Stimulated activated CD4-positive, alpha-beta T cell treated with anti-CD3 and anti-CD28 coated beads, Interleukin-4, amount 100 ng/mL, for 48 hours (primary cell): ENCODE results near the gene STAMBPL1.

ENCODE experiments used
- DNase-seq, 2 donors: peaks; one replicate each; pipeline ENCODE4 v3.0.0-alpha.2; 2020; ENCODE audit warnings: low read depth in 2 of 2

STAMBPL1 gene

GRCh38 chr10:88892222-88892967 is 12.3 kb downstream of the STAMBPL1 start:
- DNase-seq: no peak

GRCh38 chr10:88893611-88894010 is 13.6 kb downstream of the STAMBPL1 start:
- DNase-seq: no peak

- no peak for DNase-seq
Measured at GRCh38 chr10:88895250-88895649, 15.2 kb downstream of the STAMBPL1 start.

- DNase-seq: no peak
Measured at GRCh38 chr10:88896372-88896993, 16.4 kb downstream of the STAMBPL1 start.

- no peak for DNase-seq
Measured at GRCh38 chr10:88896994-88897853, 17.2 kb downstream of the STAMBPL1 start.

GRCh38 chr10:88898727-88899126 is 18.7 kb downstream of the STAMBPL1 start:
- DNase-seq: no peak

GRCh38 chr10:88899886-88900285 is 19.8 kb downstream of the STAMBPL1 start:
- DNase-seq: no peak

GRCh38 chr10:88901206-88901983 is 21.4 kb downstream of the STAMBPL1 start:
- no peak for DNase-seq

GRCh38 chr10:88901984-88902789 is 22.1 kb downstream of the STAMBPL1 start:
- no peak for DNase-seq

- no peak for DNase-seq
Measured at GRCh38 chr10:88903715-88904114, 23.7 kb downstream of the STAMBPL1 start.

GRCh38 chr10:88906921-88907320 is 26.9 kb downstream of the STAMBPL1 start:
- no peak for DNase-seq

- no peak for DNase-seq
Measured at GRCh38 chr10:88908194-88908593, 28.1 kb downstream of the STAMBPL1 start.

GRCh38 chr10:88911116-88911515 is 31.1 kb downstream of the STAMBPL1 start:
- no peak for DNase-seq

GRCh38 chr10:88911851-88912250 is 31.8 kb downstream of the STAMBPL1 start:
- no peak for DNase-seq

GRCh38 chr10:88913127-88913526 is 33.1 kb downstream of the STAMBPL1 start:
- DNase-seq: no peak

- no peak for DNase-seq
Measured at GRCh38 chr10:88913788-88914187, 33.7 kb downstream of the STAMBPL1 start.

GRCh38 chr10:88915781-88916180 is 35.7 kb downstream of the STAMBPL1 start:
- DNase-seq: no peak

- DNase-seq: no peak
Measured at GRCh38 chr10:88916231-88916630, 36.2 kb downstream of the STAMBPL1 start.

GRCh38 chr10:88916986-88917385 is 36.9 kb downstream of the STAMBPL1 start:
- no peak for DNase-seq

- DNase-seq: no peak
Measured at GRCh38 chr10:88918191-88918905, 38.3 kb downstream of the STAMBPL1 start.
